ENCODE data around the gene LUC7L2.

DNA sequence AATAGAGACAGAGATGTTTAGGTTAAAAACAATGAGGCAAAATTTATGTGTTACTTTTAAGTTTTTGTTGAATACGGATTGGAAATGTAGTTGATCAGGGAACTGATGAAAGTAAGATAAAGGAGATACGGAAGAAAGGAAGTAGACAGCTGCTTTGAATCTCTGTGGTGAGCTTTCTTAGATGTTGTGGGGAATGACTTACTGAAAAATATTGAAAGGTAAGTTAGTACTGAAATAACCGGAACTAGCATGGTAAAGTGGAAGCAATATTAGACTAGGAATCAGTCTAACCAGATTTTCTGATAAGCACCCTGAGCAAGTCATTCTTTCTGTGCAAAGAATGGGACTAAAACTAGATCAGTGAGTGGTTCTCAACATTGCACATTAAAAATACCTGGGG, 34.8 kb downstream of the LUC7L2 start:
- TF ChIP-seq KAT7 (CRISPR knock-in tag; IDR thresholded peaks at IDR 0.05; ENCODE audit: borderline replicate concordance) (no peak), OVOL2 (CRISPR knock-in tag; IDR thresholded peaks at IDR 0.05; ENCODE audit: borderline replicate concordance) (no peak), ATF1 (CRISPR knock-in tag; IDR thresholded peaks at IDR 0.05) (no peak), JUN (CRISPR knock-in tag; IDR thresholded peaks at IDR 0.05) (no peak), ESRRA (CRISPR knock-in tag; IDR thresholded peaks at IDR 0.05; ENCODE audit: borderline replicate concordance) (no peak), ZBTB21 (CRISPR knock-in tag; IDR thresholded peaks at IDR 0.05; ENCODE audit: borderline replicate concordance) (no peak)
- TF ChIP-seq, protein P1, sequence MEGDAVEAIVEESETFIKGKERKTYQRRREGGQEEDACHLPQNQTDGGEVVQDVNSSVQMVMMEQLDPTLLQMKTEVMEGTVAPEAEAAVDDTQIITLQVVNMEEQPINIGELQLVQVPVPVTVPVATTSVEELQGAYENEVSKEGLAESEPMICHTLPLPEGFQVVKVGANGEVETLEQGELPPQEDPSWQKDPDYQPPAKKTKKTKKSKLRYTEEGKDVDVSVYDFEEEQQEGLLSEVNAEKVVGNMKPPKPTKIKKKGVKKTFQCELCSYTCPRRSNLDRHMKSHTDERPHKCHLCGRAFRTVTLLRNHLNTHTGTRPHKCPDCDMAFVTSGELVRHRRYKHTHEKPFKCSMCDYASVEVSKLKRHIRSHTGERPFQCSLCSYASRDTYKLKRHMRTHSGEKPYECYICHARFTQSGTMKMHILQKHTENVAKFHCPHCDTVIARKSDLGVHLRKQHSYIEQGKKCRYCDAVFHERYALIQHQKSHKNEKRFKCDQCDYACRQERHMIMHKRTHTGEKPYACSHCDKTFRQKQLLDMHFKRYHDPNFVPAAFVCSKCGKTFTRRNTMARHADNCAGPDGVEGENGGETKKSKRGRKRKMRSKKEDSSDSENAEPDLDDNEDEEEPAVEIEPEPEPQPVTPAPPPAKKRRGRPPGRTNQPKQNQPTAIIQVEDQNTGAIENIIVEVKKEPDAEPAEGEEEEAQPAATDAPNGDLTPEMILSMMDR (IDR thresholded peaks at IDR 0.05), result no peak
- TF ChIP-seq, protein P2, sequence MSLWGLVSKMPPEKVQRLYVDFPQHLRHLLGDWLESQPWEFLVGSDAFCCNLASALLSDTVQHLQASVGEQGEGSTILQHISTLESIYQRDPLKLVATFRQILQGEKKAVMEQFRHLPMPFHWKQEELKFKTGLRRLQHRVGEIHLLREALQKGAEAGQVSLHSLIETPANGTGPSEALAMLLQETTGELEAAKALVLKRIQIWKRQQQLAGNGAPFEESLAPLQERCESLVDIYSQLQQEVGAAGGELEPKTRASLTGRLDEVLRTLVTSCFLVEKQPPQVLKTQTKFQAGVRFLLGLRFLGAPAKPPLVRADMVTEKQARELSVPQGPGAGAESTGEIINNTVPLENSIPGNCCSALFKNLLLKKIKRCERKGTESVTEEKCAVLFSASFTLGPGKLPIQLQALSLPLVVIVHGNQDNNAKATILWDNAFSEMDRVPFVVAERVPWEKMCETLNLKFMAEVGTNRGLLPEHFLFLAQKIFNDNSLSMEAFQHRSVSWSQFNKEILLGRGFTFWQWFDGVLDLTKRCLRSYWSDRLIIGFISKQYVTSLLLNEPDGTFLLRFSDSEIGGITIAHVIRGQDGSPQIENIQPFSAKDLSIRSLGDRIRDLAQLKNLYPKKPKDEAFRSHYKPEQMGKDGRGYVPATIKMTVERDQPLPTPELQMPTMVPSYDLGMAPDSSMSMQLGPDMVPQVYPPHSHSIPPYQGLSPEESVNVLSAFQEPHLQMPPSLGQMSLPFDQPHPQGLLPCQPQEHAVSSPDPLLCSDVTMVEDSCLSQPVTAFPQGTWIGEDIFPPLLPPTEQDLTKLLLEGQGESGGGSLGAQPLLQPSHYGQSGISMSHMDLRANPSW (CRISPR knock-in tag; conservative IDR thresholded peaks at IDR 0.05; ENCODE audit: low read depth), result no peak
- TF ChIP-seq, protein P3, sequence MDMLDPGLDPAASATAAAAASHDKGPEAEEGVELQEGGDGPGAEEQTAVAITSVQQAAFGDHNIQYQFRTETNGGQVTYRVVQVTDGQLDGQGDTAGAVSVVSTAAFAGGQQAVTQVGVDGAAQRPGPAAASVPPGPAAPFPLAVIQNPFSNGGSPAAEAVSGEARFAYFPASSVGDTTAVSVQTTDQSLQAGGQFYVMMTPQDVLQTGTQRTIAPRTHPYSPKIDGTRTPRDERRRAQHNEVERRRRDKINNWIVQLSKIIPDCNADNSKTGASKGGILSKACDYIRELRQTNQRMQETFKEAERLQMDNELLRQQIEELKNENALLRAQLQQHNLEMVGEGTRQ (CRISPR knock-in tag; IDR thresholded peaks at IDR 0.05), result no peak
- TF ChIP-seq, protein P4, sequence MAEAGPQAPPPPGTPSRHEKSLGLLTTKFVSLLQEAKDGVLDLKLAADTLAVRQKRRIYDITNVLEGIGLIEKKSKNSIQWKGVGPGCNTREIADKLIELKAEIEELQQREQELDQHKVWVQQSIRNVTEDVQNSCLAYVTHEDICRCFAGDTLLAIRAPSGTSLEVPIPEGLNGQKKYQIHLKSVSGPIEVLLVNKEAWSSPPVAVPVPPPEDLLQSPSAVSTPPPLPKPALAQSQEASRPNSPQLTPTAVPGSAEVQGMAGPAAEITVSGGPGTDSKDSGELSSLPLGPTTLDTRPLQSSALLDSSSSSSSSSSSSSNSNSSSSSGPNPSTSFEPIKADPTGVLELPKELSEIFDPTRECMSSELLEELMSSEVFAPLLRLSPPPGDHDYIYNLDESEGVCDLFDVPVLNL (CRISPR knock-in tag; IDR thresholded peaks at IDR 0.05; ENCODE audit: borderline replicate concordance, low read depth), result no peak
- TF ChIP-seq, protein P5, sequence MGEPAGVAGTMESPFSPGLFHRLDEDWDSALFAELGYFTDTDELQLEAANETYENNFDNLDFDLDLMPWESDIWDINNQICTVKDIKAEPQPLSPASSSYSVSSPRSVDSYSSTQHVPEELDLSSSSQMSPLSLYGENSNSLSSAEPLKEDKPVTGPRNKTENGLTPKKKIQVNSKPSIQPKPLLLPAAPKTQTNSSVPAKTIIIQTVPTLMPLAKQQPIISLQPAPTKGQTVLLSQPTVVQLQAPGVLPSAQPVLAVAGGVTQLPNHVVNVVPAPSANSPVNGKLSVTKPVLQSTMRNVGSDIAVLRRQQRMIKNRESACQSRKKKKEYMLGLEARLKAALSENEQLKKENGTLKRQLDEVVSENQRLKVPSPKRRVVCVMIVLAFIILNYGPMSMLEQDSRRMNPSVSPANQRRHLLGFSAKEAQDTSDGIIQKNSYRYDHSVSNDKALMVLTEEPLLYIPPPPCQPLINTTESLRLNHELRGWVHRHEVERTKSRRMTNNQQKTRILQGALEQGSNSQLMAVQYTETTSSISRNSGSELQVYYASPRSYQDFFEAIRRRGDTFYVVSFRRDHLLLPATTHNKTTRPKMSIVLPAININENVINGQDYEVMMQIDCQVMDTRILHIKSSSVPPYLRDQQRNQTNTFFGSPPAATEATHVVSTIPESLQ (CRISPR knock-in tag; IDR thresholded peaks at IDR 0.05), result no peak
- TF ChIP-seq, protein P6, sequence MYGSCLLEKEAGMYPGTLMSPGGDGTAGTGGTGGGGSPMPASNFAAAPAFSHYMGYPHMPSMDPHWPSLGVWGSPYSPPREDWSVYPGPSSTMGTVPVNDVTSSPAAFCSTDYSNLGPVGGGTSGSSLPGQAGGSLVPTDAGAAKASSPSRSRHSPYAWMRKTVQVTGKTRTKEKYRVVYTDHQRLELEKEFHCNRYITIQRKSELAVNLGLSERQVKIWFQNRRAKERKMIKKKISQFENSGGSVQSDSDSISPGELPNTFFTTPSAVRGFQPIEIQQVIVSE (CRISPR knock-in tag; IDR thresholded peaks at IDR 0.05; ENCODE audit: borderline replicate concordance), result no peak
- TF ChIP-seq, protein P7, sequence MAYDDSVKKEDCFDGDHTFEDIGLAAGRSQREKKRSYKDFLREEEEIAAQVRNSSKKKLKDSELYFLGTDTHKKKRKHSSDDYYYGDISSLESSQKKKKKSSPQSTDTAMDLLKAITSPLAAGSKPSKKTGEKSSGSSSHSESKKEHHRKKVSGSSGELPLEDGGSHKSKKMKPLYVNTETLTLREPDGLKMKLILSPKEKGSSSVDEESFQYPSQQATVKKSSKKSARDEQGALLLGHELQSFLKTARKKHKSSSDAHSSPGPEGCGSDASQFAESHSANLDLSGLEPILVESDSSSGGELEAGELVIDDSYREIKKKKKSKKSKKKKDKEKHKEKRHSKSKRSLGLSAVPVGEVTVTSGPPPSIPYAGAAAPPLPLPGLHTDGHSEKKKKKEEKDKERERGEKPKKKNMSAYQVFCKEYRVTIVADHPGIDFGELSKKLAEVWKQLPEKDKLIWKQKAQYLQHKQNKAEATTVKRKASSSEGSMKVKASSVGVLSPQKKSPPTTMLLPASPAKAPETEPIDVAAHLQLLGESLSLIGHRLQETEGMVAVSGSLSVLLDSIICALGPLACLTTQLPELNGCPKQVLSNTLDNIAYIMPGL (CRISPR knock-in tag; IDR thresholded peaks at IDR 0.05), result no peak
